Effector CD4-positive, alpha-beta T cell (primary cell): ENCODE measurements around the gene RFX1.
A peak's percentile ranks its signal among the peaks of the same experiment; 100 is the strongest.

ENCODE experiments used
- DNase-seq: peaks from one replicate; pipeline ENCODE4 v3.0.0-alpha.2; 2020

RFX1 gene

DNA sequence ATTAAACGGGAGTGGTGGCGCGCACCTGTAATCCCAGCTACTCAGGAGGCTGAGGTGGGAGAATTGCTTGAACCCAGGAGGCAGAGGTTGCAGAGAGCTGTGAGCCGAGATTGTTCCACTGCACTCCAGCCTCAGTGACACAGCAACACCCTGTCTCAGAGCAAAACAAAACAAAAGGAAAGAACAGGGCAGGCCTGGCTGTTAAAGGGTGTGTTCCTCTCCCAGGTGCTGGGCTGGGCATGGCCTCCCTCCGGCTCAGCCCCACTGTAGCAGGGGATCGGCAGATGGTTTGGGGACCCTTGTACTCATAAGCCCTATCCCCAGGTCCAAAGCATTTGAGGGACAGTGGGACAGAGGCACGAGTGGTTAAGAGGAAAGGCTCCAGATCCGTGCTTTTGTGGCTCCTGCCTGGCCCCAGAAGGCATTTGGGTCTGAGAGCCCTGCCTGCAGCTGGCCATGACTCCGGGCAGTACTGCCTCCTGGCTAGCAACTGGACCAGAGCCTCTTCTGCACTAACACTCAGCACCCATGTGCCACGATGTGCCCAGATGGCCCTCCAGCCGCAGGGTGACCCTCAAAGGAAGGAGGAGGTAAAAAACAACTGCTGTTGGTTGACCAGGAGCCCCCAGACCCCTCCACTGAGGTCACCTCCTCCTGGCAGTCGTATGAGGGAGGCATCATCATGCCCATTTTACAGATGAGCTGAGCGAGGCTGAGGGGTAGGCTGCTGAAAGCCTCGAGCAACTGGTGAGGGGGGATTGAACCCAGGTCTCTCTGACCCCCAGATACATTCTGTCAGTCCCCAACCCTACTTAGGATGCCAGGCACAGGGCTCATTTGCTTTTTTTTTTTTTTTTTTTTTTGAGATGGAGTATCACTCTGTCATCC is 10.0 kb downstream of the RFX1 start:
- DNase-seq, result no peak

DNA sequence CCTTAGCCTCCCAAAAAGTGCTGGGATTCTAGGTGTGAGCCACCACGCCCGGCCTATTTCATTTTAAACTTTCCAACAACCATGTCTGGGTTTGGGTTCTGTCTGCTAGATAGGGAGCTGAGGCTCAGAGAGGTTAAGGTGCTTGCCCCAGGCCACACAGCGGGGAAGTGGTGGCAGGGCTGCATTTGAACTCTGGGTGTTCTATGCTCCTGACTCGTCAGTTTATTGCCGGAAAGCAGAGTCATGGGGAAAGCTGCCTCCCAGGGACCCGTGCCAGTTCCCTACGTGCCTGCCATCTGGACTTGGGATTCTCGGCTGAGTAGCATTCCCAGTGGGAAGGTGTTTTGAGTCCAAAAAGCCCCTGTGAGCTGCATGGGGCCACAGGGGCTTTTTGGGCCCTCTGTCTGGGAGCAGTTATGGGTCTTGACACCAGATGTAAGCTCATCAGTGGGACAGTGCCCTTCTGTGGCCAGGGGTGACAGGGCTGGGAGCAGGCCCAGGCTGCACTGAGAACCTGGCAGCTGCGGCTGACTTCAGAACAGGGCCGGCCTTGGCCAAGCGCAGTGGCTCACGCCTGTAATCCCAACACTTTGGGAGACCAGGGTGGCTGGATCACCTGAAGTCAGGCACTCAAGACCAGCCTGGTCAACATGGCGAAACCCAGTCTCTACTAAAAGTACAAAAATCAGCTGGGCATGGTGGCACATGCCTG is 10.9 kb downstream of the RFX1 start:
- DNase-seq, result no peak

DNA sequence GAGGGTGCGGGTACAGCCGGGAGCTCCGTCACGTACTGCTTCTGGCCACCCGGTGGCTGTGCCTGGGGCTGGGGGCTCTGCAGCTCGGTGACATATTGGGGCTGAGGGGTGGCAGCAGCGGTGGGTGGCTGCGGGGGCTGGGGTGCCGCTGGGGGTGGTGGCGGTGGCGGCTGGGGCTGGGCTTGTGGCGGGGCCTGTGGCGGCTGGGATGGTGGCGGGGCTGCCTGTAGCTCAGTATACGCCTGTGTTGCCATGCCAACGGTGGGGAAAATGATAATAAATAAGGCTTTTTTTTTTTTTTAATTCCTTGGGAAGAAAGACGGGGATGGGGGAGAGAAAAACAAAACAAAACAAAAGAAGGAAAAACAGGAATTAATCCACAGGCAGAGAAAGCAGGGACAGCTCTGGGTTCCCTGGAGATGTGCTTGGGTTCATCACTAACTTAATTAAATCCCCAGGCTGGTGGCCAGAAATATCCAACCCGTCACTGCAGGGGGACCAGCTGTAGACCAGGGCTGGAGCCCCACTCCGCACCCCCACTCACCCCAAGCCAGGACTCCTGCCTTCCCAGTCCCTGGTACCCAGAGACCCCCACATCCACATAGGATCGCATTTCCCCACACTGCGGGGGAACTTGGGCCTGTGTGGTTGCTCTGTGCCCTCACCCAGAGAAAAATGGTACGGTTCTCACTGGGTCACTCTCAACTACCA is 12.4 kb downstream of the RFX1 start:
- DNase-seq, result no peak

DNA sequence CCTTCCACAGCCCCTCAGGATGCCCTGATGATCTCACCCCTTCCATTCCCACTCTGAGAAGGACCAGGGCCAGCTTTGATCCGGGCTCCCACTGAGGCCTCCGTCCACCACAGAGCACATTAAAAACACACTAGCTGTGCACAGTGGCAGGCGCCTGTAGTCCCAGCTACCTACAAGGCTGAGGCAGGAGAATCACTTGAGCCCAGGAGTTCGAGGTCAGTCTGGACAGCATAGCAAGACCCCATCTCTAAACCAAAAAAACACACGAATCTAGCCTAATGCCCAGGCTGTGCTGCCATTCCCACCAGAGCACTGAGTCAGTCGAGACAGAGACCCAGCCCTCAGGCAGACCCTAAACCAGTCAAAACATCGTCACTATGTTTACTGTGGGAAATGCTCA is 14.1 kb downstream of the RFX1 start:
- DNase-seq, result no peak

DNA sequence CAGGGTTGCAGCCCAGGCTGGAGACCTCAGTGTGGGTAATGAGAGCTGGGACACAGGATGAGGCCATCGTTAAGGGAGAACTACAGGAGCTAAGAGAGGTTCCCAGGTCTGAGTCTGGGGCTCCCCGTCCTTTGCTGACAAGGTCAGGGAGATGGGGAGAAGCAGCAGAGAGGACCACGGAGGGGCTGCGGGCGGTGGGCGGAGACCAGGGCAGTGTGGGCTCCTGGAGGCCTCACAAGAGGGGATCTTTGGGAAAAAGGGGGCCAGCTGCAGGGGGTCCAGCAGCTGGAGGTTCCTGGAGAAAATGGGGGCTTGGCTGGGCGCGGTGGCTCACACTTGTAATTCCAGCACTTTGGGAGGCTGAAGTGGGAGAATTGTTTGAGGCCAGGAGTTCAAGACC is 16.0 kb downstream of the RFX1 start:
- DNase-seq, result no peak

GRCh38 chr19:13989487-13989886 is 16.6 kb downstream of the RFX1 start:
- no peak for DNase-seq

- DNase-seq, result no peak
These were observed 18.8 kb downstream of the RFX1 start for GRCh38 chr19:13987101-13987890.

- DNase-seq, result peak; percentile 99
These were observed 19.7 kb downstream of the RFX1 start for GRCh38 chr19:13986348-13986904.

- DNase-seq, result no peak
These were observed 20.3 kb downstream of the RFX1 start for GRCh38 chr19:13985771-13986347.

GRCh38 chr19:13984875-13985741 is 21.0 kb downstream of the RFX1 start:
- no peak for DNase-seq

- DNase-seq, result no peak
These were observed 21.9 kb downstream of the RFX1 start for GRCh38 chr19:13984186-13984585.

DNA sequence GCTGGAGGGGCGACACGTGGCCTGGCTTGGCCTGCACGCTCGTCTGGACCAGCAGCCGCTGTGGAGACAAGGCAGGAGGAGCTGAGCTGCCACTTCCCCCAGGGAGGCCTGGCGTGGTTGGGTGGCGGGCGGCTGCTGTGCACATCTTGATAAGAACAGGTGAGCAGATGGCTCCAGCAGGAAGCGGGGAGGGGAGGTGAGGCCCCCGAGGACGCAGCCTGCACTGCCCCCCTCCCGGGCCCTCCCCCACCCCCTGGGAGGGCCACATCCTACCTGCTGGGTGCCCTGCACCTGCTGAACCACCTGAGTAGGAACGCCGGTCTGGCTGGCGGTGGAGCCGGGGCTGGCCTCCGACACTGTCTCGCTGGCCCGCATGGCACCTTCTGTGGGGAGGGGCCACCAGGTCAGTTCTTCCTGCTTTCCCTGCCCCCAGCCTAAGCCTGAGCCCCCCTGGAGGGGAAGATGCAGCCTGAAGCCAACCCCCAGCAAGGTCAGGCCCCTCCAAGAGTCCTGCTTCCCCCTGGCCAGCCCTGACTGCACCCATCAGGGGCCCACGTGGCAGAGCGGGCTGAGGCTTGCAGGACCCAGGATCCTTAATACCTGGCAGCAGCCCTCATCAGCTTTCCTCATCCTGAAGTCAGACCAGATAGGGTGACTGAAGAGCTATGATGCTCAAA is 22.8 kb downstream of the RFX1 start:
- DNase-seq, result no peak

GRCh38 chr19:13982773-13983172 is 23.3 kb downstream of the RFX1 start:
- DNase-seq, result no peak

GRCh38 chr19:13981988-13982501 is 24.1 kb downstream of the RFX1 start:
- no peak for DNase-seq

DNA sequence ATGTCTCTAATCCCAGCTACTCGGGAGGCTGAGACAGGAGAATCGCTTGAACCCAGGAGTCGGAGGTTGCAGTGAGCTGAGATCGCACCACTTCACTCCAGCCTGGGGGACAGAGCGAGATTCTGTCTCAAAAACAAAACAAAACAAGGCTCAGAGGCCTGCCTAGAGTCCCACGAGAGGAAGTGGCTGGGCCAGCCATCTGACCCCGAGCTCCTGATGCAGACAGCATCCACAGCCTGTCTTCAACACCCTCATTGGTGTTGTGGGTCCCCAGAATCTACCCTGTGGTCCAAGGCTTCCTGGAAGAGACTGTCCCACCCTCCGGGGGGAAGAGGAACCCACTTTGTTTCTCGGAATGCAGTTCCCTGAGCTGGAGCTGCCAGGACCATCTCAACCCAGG is 24.7 kb downstream of the RFX1 start:
- no peak for DNase-seq

DNA sequence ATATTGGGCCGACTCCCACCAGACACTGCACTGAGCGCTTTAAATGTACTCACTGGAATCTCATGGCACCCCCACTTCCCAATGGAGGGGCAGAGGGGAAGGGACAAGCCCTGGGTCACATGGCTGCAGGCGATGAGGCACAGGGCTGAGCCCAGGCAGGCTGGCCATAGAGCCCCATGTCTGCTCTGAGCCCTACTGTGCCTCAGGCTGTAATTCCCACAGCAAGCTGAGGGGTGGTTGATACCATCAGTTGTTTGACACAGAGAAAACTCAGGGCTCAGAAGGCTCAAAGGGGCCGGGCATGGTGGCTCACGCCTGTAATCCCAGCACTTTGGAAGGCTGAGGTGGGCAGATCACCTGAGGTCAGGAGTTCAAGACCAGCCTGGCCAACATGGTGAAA is 25.1 kb downstream of the RFX1 start:
- no peak for DNase-seq

- DNase-seq, result no peak
These were observed 25.8 kb downstream of the RFX1 start for GRCh38 chr19:13980340-13980739.

DNA sequence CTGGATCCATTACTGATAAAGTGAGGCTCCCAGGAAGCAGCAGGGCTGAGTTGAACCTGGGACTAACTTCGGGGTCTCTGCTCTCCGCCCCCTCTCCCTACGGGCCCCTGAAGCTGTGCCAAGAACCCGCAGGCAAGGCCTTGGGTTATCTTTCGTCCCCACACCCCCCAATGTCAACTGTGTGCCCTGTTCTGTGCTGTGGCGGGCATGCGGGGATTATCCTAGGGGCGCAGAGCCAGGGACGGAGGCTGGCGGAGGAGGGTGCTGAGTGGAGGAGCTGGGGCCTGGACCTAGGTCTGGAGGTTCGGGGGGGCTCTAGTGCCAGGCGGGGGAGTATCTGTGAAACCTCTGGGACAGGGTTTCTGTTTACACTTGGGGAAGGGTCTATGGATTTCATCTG is 26.4 kb downstream of the RFX1 start:
- DNase-seq, result no peak

- DNase-seq, result no peak
These were observed 26.9 kb downstream of the RFX1 start for GRCh38 chr19:13979244-13979615.
